GOT3 (cell line): ENCODE data around the gene SLC28A2.
"Not testable (repeated sequence)": the region's sequence is repeated elsewhere in the genome, so short reads cannot be mapped to it uniquely, and the experiment has no call there.

Experiments used
- DNase-seq: peaks from one replicate; lab custom pipeline; 2025; ENCODE audit warnings: mixed read lengths; lab: John Stamatoyannopoulos, UW

SLC28A2 gene

DNA sequence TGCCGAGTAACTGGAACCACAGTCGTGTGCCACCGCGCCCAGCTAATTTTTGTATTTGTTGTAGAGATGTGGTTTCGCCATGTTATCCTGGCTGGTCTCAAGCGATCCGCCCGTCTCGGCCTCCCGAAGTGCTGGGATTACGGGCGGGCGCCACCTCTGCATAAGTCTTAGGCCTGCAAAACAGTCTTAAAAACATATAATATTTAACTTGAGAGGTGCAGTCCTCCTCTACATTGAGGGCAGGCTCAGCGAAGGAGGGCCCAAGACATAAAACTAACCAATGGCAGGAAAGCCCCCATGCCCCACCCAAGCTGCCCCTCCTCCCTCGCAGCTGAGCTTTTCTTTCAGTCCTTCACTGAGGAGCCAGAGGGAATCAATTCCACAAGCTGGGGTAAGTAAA lies at the start of gene SLC28A2:
TSS of gene SLC28A2 (plus strand) at position 347 of the 400 bp plus-strand sequence. CDS start 982 bp downstream, outside the sequence.
- DNase-seq, result no peak

DNA sequence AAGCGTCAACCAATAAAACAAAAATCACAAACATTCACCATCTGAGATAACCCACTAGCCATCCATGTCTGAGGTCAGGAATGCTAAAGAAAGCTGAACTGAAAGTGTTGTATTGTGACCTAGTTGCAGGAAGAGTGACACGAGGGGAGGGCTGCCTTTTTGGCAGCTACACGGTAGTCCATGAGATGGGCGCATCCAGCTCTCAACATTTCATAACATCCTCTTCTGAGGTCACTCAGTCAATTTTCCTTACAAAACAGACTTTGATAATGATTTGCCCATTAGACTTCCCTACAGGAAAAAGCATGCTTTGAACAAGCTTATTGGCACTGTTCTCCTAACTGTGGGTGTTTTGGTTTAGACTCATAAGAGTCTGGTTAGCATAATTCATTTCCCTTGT lies 48.9 kb upstream of the SLC28A2 start:
- DNase-seq, result no peak

GRCh38 chr15:45205192-45205591 lies 46.8 kb upstream of the SLC28A2 start:
- DNase-seq, result no peak

- DNase-seq, result no peak
Observed at GRCh38 chr15:45212493-45212892, 39.5 kb upstream of the SLC28A2 start.

DNA sequence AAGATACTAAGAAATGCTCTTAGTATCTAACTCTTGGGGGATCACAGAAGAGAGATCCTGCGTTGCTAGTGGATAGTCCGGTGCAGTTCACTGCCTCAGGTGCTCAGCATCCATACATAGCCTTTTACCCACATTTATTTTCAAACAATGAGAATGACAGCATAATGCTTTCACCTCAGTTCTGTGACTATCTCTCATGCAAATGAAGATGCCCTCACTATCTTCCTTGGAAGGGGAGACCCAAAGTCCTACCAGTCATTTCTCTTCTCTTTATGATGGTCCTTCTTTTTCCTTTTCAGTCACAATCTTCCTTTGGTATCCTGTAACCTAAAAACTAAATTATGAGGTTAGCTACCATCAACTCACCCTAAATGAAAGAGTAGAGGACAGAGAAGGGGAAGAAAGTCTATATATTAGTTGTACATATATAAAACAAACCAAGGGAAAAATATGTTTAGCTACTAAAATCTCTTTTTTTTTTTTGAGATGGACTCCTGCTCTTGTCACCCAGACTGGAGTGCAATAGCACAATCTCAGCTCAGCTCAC lies 30.9 kb upstream of the SLC28A2 start:
- DNase-seq, result no peak

DNA sequence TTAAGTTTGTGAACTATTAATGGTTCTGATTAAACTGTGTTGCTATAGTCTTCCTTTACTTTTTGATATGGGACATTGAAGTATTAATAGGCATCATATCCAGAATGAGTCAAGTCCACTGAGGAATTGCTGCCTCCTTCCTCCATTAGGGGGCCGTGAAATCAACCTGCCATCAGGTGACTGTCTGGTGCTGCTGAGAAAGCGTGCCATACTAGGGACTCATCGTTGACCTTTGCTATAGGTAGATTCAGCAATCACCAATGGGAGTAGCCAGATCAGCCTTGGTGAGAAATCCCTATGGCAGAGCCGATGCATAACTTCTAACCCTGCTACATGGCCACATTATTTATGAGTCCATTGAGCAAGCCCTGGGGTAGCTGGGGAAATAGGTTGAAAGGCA lies 30.1 kb upstream of the SLC28A2 start:
- DNase-seq, result no peak

DNA sequence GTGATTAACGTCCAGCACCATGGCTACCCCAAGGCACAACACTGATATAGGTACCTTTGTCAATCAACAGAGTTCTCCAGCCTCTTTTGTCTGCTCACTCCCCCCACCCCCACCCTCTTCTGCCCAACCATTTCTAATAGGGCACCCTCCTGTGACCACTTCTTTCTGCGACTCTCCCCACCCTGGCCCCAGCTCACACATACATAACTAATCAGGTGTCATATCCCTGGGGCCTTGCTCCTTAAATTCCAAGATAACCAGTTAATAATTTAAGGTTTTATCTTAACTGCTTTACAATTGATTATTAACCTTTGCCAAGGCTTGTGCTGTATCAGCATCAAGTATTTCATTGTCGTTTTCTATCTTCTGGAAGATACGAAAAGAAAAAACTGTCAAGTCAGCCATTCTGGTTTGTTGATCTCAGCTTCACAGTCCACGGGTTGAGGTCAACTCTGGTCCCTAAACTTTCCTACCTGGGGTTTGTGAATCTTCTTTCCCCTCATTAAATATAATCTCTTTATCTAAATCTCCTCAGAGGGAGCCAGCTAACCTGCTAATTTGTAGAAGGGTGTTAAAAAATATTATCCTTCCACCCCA lies 27.3 kb upstream of the SLC28A2 start:
- DNase-seq, result no peak

- DNase-seq, result no peak
Observed at GRCh38 chr15:45225506-45226273, 26.3 kb upstream of the SLC28A2 start.

- no peak for DNase-seq
Observed at GRCh38 chr15:45228931-45229330, 23.1 kb upstream of the SLC28A2 start.

- DNase-seq, result no peak
Observed at GRCh38 chr15:45230245-45230965, 21.6 kb upstream of the SLC28A2 start.

GRCh38 chr15:45231132-45231531 lies 20.9 kb upstream of the SLC28A2 start:
- DNase-seq, result no peak

DNA sequence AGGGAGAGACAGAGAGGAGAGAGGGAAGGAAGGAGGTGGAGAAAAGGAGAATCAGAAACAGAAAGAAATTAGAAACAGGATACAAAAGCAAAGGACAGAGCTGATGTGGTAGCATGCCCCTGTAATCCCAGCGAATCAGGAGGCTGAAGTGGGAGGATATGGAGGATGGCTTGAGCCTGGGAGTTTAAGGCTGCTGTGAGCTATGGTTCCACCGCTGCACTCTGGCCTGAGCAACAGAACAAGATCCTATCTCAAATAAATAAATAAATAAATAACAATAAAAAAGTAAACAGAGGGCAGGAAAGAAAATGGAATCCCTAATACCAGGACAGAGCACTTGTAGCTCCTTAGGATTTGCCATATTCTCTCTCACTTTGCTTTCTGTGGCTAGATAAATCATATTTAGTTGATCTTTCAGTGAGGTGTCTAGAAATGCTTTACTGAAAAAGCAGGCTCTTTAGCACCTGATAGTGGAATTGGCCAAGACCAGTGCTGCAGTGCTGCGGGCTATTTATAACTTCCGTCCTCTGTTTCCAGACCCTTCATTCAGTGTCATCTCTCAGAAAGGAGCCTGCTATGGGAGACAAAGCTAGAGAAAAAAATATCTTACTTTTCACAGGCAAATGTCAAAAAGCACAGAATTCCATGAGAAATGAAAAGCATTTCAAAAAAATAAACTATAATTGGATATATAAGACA lies 20.0 kb upstream of the SLC28A2 start:
- no peak for DNase-seq

- DNase-seq, result no peak
Observed at GRCh38 chr15:45234562-45235235, 17.3 kb upstream of the SLC28A2 start.

DNA sequence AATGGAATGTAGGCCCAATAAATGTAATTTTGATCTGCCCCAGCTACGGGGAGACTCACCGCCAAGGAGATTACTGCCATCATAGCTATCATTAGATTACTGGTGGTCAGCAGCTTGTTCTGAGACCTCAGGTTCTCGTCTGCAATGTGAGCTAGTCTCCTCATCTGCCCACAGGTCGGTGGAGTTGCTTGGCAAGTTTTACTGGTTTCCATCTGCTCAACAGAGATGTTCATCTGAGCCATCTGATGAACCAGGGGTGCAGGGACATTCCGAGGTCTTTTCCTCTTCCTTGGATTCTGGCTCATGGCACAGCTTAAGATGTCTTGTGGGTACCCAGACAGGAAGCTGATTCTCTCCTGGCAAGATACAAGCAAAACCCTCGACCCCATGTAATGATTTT lies 15.2 kb upstream of the SLC28A2 start:
- DNase-seq, result not testable (repeated sequence)

DNA sequence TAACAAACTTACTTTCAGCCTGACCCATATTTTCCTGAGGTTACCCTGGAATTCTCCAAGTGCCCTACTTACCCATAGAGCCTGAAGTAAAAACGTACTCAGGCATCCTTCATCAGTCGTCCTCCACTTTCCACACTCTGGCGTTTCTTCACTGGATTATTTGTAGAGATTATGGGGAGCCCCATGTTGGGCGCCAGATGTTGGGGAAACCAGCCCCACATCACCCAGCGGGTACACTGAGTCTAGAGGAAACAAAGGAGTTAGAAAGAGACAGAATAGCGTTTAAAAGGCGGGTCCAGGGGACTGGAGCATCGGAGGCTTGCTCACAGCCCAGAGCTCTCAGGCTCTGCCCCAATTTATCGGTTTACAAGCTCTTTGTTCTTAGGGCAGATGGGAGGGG lies 9.7 kb upstream of the SLC28A2 start:
- no peak for DNase-seq

GRCh38 chr15:45249125-45249780 lies 2.8 kb upstream of the SLC28A2 start:
- DNase-seq, result no peak

DNA sequence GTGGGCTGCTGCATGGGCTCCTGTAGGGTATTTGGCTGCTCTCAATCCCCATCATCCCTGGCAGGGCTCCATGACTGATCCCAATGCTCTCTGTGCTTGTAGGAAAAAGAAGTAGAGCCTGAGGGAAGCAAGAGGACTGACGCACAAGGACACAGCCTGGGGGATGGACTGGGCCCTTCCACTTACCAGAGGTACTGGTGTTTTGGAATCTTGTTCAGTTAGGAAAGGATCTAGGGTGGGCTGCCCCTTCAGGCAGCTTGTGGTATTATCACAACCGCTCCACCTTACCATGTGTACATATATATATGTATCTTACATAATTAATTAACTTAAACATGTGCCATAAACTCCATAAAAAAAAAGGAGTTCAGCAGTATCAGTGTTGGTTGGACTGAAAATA lies 1.3 kb downstream of the SLC28A2 start:
- no peak for DNase-seq

- no peak for DNase-seq
Observed at GRCh38 chr15:45254405-45254804, 2.4 kb downstream of the SLC28A2 start.

DNA sequence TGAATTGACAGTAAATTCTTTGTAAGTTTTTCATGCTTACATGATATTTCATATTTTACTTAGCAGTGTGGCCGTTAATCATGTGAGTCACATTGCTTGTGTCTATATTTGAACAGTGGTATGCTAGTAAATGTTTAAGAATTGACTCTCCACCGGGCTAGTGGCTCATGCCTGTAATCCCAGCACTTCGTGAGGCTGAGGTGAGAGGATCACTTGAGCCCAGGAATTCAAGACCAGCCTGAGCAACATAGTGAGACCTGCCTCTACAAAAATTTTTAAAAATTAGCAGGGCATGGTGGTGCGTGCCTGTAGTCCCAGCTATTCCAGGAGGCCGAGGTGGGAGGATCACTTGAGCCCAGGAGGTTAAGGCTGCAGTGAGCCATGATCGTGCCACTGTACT lies 2.8 kb downstream of the SLC28A2 start:
- not testable (repeated sequence) for DNase-seq

DNA sequence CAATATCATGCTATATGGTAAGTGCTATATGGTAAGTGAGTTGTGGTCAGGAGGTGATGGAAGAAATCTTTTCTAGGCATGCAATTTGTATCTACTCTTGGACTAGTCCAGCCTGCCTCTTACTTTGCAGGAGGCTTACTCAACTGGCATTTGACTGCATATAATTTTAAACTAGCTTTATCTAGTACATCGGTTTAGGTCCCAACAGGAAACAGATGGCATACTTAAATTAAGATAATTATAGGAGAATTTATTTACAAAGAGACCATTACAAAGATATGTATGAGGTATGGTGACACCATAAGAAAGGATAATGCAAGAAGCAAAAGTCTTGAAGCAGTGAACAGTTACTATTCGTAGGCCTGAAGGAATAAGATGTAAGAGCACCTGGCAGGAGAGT lies 7.8 kb downstream of the SLC28A2 start:
- no peak for DNase-seq

GRCh38 chr15:45262906-45263461 lies 10.9 kb downstream of the SLC28A2 start:
- DNase-seq, result no peak
